Endothelial cell of umbilical vein (primary cell): ENCODE results near the gene RRP1B. TPM values are rescaled to one million over a fixed set of nuclear protein-coding genes. Genes with fewer than 3 reads are reported as not detected.

Source experiments
- BruUV-seq: library from RNA; stranded (reverse); fragments of 400-500 nt; replicated peaks from 2 replicates; lab custom pipeline; 2021; lab: Mats Ljungman, UMichigan
- CTCF ChIA-PET: fragments of 300-600, 350-600 bp; sonication (Branson Sonifier 250); formaldehyde crosslinking; loops from one replicate; lab custom pipeline; 2021; ENCODE audit warnings: antibody characterized with exemption, inconsistent platforms; lab: Charles Lee
- POLR2A ChIA-PET: fragments of 300-600, 350-600 bp; sonication (Branson Sonifier 250); formaldehyde crosslinking; loops from one replicate; lab custom pipeline; 2021; ENCODE audit warnings: antibody characterized with exemption, inconsistent platforms; lab: Charles Lee
- DNase-seq: peaks from one replicate; pipeline ENCODE4 v3.0.0-alpha.2; 2011; ENCODE audit warnings: low read depth, low spot score
- FAIRE-seq: peaks from 2 replicates; lab custom pipeline; 2011; peaks lifted over from hg19 to GRCh38; lab: Jason Lieb, UNC
- H2AFZ ChIP-seq: 2 replicates; pipeline ENCODE4 v1.6.0; 2012; ENCODE audit warnings: low read depth, low read length, control low read depth, inconsistent platforms
- H3K27ac ChIP-seq: 2 replicates; pipeline ENCODE4 v1.5.1; 2011; ENCODE audit warnings: low read depth, mild to moderate bottlenecking, control low read depth, low read length, moderate library complexity; ENCODE audit not compliant: insufficient read depth
- H3K27me3 ChIP-seq, 2 experiments: 2 replicates each; pipeline versions ENCODE4 v1.6.0 to v1.6.1; 2011; ENCODE audit warnings: low read length in 2 of 2, mixed read lengths in 1 of 2; ENCODE audit not compliant: control insufficient read depth in 2 of 2, insufficient read depth in 2 of 2
- H3K36me3 ChIP-seq, 2 experiments: 2 replicates in 1 of 2; 3 replicates in 1 of 2; pipeline ENCODE4 v1.5.1; 2011; ENCODE audit warnings: low read length in 2 of 2, mild to moderate bottlenecking in 1 of 2, moderate library complexity in 1 of 2; ENCODE audit not compliant: control insufficient read depth in 2 of 2, insufficient read depth in 2 of 2; ENCODE audit errors: extremely low read depth in 1 of 2
- H3K4me1 ChIP-seq: 3 replicates; pipeline ENCODE4 v1.5.1; 2011; ENCODE audit warnings: mild to moderate bottlenecking, low read length; ENCODE audit not compliant: control insufficient read depth, insufficient read depth; ENCODE audit errors: extremely low read depth
- H3K4me2 ChIP-seq: 2 replicates; pipeline ENCODE4 v1.6.1; 2011; ENCODE audit warnings: low read length, control low read depth, mixed read lengths; ENCODE audit not compliant: insufficient read depth
- H3K4me3 ChIP-seq, 3 experiments: fragments of 200-600 bp in 1 of 3; sonication (generic), shearing (Covaris generic) in 1 of 3; replicated peaks in 1 of 3; 2 replicates each; pipeline ENCODE4 v1.5.1; 2011 to 2016; ENCODE audit warnings: control low read depth in 3 of 3, low read length in 3 of 3, mild to moderate bottlenecking in 2 of 3, inconsistent platforms in 1 of 3, low read depth in 1 of 3, moderate library complexity in 1 of 3; ENCODE audit not compliant: insufficient read depth in 1 of 3
- H3K79me2 ChIP-seq: 2 replicates; pipeline ENCODE4 v1.6.0; 2012; ENCODE audit warnings: low read length, inconsistent platforms; ENCODE audit not compliant: control insufficient read depth, insufficient read depth
- H3K9ac ChIP-seq: replicated peaks from 2 replicates; pipeline ENCODE3; 2011; ENCODE audit warnings: low read length, control low read depth; ENCODE audit not compliant: insufficient read depth; ENCODE audit errors: extremely low read depth
- H3K9me1 ChIP-seq: replicated peaks from 3 replicates; pipeline ENCODE4 v1.6.0; 2011; ENCODE audit warnings: mild to moderate bottlenecking, low read length; ENCODE audit not compliant: control insufficient read depth, insufficient read depth; ENCODE audit errors: extremely low read depth
- H3K9me3 ChIP-seq: replicated peaks from 2 replicates; pipeline ENCODE4 v1.5.1; 2012; ENCODE audit warnings: low read length, inconsistent platforms; ENCODE audit not compliant: control insufficient read depth, insufficient read depth
- H4K20me1 ChIP-seq: replicated peaks from 2 replicates; pipeline ENCODE3; 2011; ENCODE audit warnings: mild to moderate bottlenecking, low read length; ENCODE audit not compliant: control insufficient read depth, insufficient read depth; ENCODE audit errors: extremely low read depth
- POLR2A ChIP-seq: IDR thresholded peaks from 2 replicates; pipeline ENCODE4 v1.6.1; 2012; ENCODE audit warnings: low read depth, mild to moderate bottlenecking, control low read depth, low read length
- dilution Hi-C: fragments of 300-500 bp; cut with MboI; formaldehyde crosslinking; loops from one replicate; pipeline ENCODE4 v1.15.0; 2019; ENCODE audit warnings: low sequenced_read_pairs; ENCODE audit not compliant: extremely low pct_ligation_motif_present
- intact Hi-C: fragments of 100-400 bp; cut with micrococcal nuclease; formaldehyde crosslinking; loops from one replicate; pipeline ENCODE4 v1.10.0; 2022
- polyA plus RNA-seq, 4 experiments: library from polyadenylated mRNA; depleted of rRNA in 3 of 4; stranded (reverse) in 3 of 4; unstranded in 1 of 4; fragments of >200 nt; gene quantifications; 2 replicates each; pipeline versions ENCODE4 v1.2.1 to v1.2.3, GENCODE V29; 2011 to 2012; ENCODE audit warnings: missing spikeins in 1 of 4
- total RNA-seq: library from RNA; stranded (reverse); gene quantifications from 2 replicates; pipeline ENCODE4 v1.2.3, GENCODE V29; 2021
- TF ChIP-seq, protein P1 (sequence below): IDR thresholded peaks from 2 replicates; pipeline ENCODE4 v1.6.1; 2011; ENCODE audit not compliant: insufficient read depth, insufficient read length
- TF ChIP-seq, protein P2 (sequence below), 2 donors: IDR thresholded peaks; 1 replicate in 1 of 2; 2 replicates in 1 of 2; pipeline ENCODE4 v1.5.1; 2011; ENCODE audit warnings: low read length in 2 of 2, mild to moderate bottlenecking in 2 of 2, moderate library complexity in 2 of 2, control low read depth in 1 of 2, inconsistent platforms in 1 of 2, low read depth in 1 of 2; ENCODE audit not compliant: insufficient read depth in 1 of 2; ENCODE audit errors: extremely low read depth in 1 of 2

RRP1B gene
- total and polyA plus RNA-seq, 2 donors (not counting 3 experiments of a cell fraction or from before 2014, with no cell fraction given): 13.0 to 39.9 TPM

DNA sequence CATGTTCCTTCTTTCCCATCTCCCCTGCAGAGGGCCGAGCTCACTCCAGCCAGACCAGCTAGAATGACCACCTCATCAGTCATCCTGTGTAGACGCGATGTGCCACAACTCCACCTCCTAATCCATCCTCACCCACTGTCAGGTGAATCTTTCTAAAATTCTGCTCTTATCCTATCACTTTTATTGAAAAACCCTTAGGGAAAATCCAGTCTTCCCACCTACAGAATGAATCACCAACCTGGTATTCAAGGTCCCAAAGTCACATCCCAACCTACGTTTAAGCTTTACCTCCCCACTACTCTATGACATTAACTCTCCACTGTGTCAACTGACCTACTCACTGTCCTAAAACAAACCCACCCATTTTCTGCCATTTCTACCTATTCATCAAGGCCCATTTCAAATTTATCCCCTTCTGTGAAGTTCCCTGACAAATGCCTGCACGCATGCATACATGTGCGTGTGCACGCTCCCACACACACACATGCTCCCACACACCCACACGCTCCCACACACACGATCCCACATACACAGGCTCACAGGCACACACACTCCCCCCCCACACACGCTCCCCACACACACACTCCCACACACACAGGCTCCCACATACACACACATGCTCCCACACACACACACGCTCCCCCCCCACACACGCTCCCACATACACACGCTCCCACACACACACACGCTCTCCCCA lies 27.8 kb upstream of the RRP1B start:
- H3K4me3 ChIP-seq: no peak overlapping the region
- H3K9me1 ChIP-seq: no peaks in the 10 kb centered on the region
- peaks cover 0 to 7% of the 10 kb centered on the region in 2 experiments for H3K27me3 ChIP-seq
- POLR2A ChIA-PET: no interaction called here
- CTCF ChIA-PET: no interaction called here
- H4K20me1 ChIP-seq: no peaks in the 10 kb centered on the region
- no peak for FAIRE-seq
- no peak overlapping the region for H3K4me2 ChIP-seq
- DNase-seq: no peak
- H3K9ac ChIP-seq: no peak overlapping the region
- intact Hi-C loops: no loop called here
- H2AFZ ChIP-seq: no peak overlapping the region
- H3K79me2 ChIP-seq: no peaks in the 10 kb centered on the region
- no peaks in the 10 kb centered on the region for H3K4me1 ChIP-seq
- TF ChIP-seq, protein P1, sequence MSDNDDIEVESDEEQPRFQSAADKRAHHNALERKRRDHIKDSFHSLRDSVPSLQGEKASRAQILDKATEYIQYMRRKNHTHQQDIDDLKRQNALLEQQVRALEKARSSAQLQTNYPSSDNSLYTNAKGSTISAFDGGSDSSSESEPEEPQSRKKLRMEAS: no peak
- TF ChIP-seq POLR2A: no peak
- TF ChIP-seq, protein P2, sequence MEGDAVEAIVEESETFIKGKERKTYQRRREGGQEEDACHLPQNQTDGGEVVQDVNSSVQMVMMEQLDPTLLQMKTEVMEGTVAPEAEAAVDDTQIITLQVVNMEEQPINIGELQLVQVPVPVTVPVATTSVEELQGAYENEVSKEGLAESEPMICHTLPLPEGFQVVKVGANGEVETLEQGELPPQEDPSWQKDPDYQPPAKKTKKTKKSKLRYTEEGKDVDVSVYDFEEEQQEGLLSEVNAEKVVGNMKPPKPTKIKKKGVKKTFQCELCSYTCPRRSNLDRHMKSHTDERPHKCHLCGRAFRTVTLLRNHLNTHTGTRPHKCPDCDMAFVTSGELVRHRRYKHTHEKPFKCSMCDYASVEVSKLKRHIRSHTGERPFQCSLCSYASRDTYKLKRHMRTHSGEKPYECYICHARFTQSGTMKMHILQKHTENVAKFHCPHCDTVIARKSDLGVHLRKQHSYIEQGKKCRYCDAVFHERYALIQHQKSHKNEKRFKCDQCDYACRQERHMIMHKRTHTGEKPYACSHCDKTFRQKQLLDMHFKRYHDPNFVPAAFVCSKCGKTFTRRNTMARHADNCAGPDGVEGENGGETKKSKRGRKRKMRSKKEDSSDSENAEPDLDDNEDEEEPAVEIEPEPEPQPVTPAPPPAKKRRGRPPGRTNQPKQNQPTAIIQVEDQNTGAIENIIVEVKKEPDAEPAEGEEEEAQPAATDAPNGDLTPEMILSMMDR (IDR thresholded peaks at IDR 0.05; ENCODE audit: extremely low read depth in 1 of 2, insufficient read depth in 1 of 2, low read depth in 1 of 2, low read length in 2 of 2): no peak
- no peaks in the 10 kb centered on the region for H3K9me3 ChIP-seq
- H3K36me3 ChIP-seq: no peaks in the 10 kb centered on the region
- dilution Hi-C loops: no loop called here
- BruUV-seq: no TSS peak
- no peak overlapping the region for H3K27ac ChIP-seq

DNA sequence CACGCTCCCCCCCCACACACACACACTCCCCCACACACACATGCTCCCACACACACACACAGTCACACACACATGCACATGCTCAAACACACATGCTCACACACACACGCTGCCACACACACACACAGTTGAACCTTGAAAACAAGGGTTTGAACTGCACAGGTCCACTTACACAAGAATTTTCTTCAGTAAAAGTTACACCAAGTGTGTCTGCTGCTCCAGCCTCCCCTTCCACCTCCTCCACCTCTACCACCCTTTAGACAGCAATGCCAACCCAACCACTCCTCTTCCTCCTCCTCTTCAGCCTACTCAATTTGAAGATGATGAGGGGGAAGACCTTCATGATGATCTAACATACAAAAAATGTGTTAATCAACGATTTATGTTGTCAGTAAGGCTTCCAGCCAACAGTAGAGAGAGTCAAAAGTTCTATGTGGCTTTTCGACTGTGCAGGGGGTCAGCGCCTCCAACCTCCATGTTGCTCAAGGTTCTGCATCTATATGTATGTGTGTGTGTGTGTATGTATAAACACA lies 26.9 kb upstream of the RRP1B start:
- no peaks in the 10 kb centered on the region for H3K9me3 ChIP-seq
- no peaks in the 10 kb centered on the region for H3K4me1 ChIP-seq
- no peak overlapping the region for H3K27ac ChIP-seq
- H2AFZ ChIP-seq: no peak overlapping the region
- no peaks in the 10 kb centered on the region for H3K79me2 ChIP-seq
- TF ChIP-seq, protein P1: no peak
- dilution Hi-C loops: no loop called here
- no peak overlapping the region for H3K4me3 ChIP-seq
- FAIRE-seq (no peak), DNase-seq (no peak)
- ChIA-PET CTCF (no interaction called here), POLR2A (no interaction called here)
- no peaks in the 10 kb centered on the region for H4K20me1 ChIP-seq
- no peak overlapping the region for H3K9ac ChIP-seq
- BruUV-seq: no TSS peak
- H3K36me3 ChIP-seq: no peaks in the 10 kb centered on the region
- intact Hi-C loops: no loop called here
- H3K4me2 ChIP-seq: no peak overlapping the region
- H3K27me3 ChIP-seq: peaks cover 0 to 4% of the 10 kb centered on the region in 2 experiments
- H3K9me1 ChIP-seq: no peaks in the 10 kb centered on the region
